HG03460 (cell line): ENCODE data around the gene UBE2E1.
"Not testable (repeated sequence)": the region's sequence is repeated elsewhere in the genome, so short reads cannot be mapped to it uniquely, and the experiment has no call there.

Source experiments
- ATAC-seq: cut with Tn5 transposase; IDR thresholded peaks from one replicate; pipeline ENCODE4 v1.9.1; 2021; ENCODE audit not compliant: unreplicated experiment

Gene UBE2E1

DNA sequence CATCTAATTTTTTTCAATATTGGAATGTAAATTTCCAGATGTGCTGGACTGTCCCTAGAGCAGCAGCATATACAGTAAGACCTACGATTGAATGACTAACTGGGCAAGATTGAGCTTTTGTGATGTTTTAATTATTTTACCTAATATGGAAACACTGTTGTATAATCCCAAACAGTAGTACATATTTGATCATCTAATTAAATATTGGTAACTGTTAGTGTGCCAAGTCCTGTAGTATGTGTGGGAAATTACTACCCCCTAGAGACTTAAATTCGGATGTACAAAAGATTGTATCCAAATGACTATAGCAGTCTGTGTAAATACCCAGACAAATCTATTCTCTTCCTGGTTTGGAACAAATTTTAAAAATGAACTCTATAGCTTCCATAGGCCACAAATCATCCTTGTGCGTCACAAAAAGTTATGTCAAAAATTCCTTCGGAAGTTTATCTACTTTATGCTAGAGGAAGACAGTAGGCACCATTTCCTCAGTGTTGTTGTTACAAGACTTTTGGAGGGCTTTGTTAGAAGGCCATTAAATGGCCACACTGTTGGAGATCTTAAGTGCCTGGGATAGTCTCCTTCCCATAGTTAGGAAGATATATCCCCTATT lies 69.5 kb downstream of the UBE2E1 start:
- ATAC-seq = no peak

DNA sequence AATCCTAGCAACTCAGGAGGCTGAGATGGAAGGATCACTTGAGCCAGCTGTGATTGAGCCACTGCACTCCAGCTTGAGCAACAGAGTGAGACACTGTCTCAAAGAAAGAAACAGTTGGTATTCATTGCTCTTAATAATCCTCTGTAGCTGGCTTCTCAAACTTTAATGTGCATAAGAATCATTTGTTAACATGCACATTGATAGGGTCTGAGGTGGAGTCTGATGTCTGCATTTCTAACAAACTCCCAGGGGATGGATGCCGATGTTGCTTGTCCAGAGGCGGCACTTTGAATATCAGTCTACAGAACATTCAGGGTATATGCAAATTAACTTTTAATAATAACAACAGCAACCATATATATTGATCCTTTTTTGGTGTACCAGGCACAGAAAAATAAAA lies 71.2 kb downstream of the UBE2E1 start:
- no peak for ATAC-seq

GRCh38 chr3:23877329-23877980 lies 71.7 kb downstream of the UBE2E1 start:
- no peak for ATAC-seq

- no peak for ATAC-seq
Observed at GRCh38 chr3:23879485-23879884, 73.7 kb downstream of the UBE2E1 start.

DNA sequence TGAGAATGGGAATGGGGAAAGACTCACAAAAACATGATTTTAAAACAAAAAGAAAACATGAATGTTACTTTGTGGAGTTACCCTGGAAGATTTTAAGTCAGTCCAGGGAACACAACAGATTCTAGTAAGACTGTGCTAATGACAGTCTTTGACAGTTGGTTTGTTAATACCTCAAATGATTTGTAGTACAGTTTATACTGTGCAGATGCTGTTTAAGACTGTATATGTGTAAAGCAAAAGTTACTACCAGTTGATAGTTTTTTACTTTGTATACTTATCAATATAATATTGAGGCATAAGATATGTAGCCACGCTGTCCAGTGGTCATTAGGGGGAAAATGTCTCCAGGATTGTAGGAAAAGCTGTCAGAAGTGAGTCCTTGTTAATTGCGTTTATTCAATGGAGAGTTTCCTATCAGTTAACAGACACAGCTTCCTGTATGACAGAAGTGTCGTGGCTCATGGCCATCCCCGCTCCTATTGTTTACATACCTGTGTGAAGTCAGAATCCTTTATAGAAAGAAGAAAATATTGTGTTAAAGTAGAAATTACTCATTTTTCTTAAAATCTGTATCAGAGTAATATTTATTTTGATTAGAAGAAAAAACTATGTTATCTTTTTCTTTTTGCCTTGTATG lies 75.1 kb downstream of the UBE2E1 start:
- no peak for ATAC-seq

DNA sequence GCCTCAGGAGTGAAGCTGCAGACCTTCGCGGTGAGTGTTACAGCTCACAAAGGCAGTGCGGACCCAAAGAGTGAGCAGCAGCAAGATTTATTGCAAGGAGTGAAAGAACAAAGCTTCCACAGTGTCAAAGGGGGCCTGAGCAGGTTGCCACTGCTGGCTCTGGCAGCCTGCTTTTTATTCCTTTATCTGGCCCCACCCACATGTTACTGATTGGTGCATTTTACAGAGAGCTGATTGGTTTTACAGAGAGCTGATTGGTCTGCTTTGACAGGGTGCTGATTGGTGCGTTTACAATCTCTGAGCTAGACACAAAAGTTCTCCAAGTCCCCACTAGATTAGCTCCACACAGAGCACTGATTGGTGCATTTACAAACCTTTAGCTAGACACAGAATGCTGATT lies 76.2 kb downstream of the UBE2E1 start:
- ATAC-seq = not testable (repeated sequence)

- ATAC-seq = no peak
Observed at GRCh38 chr3:23882487-23882918, 76.7 kb downstream of the UBE2E1 start.

- ATAC-seq = no peak
Observed at GRCh38 chr3:23884481-23884880, 78.7 kb downstream of the UBE2E1 start.

DNA sequence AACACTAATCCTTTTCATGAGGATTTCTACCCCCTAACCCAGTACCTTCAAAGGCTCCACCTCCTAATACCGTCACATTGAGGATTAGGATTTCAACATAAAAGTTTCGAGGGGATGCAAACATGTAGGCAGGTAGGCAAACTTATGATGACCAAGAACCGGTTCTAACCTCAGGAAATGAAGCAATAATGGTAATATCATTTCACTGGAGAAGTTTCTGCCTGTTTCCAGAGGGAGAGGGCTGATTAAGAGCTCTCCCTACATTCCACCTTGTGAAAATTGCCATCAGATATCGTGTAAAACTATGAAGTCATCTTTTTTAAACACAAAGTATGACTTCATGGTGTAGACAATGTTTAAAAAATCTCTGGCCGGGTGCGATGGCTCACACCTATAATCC lies 79.5 kb downstream of the UBE2E1 start:
- no peak for ATAC-seq

- ATAC-seq = no peak
Observed at GRCh38 chr3:23886311-23886710, 80.6 kb downstream of the UBE2E1 start.

DNA sequence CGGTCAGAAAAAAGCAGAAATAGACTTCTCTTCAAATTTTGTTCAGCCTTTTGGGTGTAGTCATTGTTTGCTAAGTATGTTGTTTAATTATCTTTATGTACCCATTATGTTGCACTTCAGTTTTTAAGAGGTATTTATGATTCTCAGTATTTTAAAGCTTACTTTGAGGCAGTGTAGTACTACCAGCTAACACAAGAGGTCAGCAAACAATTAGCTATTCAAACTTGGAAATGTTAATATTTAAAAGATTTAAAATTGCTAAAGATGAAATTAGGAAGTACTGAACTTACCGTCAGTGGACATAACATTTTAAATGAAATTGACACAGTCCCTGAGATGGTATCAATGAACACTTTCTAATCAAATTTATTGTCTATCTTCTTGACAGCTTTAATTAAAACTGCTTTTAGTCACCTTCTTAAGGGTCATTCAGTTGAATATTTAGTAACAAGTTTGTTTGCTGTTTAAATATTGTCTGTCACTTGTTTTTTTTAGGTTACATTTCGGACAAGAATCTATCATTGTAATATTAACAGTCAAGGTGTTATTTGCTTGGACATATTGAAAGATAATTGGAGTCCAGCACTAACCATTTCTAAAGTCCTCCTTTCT lies 83.0 kb downstream of the UBE2E1 start:
- ATAC-seq = no peak

- no peak for ATAC-seq
Observed at GRCh38 chr3:23889386-23889785, 83.6 kb downstream of the UBE2E1 start.

DNA sequence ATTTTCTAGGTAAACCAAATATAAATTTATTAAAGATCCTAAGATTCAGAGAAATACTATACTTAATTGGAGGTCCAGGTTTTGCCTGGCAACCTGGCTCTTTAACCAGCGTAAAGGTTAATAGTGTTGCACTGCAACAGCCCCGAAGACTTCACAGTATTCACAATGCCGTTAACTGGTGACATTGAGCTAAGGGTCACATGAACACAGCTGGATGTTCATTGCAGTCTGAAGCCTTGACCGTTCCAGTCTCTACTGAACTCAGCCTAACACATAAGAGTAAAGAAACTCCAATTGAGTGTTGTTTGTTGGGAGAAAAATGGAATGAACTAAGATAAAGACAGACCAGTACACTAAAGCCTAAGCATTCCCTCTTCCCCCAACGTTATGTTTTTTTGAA lies 84.2 kb downstream of the UBE2E1 start:
- ATAC-seq = no peak

DNA sequence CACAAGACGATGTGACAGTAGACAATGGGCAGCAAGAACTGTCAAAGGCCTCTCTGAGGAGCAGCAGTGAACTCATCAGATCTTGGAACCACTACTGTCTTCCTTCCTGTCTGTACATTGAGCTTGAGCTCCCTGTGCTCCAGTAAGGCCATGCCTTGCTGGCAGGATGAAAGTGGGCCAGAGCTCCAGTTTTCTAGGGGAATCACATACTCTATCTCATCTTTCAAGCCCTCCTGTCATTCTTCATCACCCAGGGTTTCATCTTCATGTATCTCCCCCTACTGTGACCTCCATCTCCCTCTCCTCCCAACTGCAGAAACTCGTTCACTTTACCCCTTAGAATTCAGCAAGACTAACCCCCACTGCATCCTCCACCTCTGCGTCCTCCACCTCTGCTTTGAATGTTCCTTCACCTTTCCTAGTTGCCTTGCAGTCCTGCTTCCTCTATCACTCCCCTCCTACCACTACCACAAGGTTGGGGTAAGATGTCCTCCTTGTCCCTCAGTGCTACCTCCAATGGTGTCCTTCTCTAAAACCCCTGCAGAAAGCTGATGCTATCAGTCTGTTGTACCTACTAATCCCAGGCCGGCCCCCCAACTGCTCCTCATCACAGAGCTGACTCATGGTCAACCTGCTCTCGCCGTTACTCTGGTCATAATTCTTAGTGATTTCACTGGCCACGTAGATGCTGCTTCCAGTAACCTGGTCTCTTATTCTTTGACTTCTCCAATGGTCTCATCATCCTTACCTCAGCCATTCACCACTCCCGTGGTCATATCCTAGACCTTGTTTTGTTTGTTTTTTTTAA lies 88.7 kb downstream of the UBE2E1 start:
- ATAC-seq = no peak

DNA sequence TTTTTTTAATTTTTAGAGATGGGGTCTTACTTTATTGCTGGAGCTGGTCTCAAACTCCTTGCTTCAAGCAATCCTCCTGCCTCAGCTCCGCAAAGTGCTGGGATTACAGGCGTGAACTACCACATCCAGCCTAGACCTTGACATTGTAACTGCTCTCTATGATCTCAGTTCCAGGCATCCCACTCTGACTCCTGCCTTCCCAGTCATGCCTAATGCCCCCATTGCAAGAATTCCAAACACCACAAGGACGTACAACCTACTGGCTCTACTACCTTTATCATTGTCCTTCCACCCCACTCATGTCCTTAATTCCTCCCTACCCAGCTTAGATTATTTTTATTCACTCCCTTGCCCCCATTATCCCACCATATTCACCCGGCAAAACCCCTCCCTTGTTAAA lies 89.4 kb downstream of the UBE2E1 start:
- no peak for ATAC-seq

GRCh38 chr3:23900744-23901143 lies 95.0 kb downstream of the UBE2E1 start:
- ATAC-seq = no peak

GRCh38 chr3:23904545-23904944 lies 98.8 kb downstream of the UBE2E1 start:
- no peak for ATAC-seq

DNA sequence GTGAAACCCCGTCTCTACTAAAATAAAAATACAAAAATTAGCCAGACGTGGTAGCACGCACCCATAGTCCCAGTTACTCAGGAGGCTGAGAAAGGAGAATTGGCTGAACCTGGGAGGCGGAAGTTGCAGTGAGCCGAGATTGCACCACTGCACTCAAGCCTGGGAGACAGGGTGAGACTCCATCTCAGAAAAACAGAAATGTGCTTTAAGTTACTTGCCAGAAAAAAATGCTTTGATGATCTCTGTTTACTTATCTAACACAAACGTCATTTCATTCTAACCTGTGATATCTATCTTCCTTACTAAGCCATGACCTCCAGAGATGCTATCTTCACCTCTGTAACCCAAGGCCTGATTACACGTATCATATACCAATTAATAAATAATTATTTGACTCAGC lies 103.6 kb downstream of the UBE2E1 start:
- no peak for ATAC-seq

GRCh38 chr3:23911397-23911796 lies 105.6 kb downstream of the UBE2E1 start:
- ATAC-seq = no peak

DNA sequence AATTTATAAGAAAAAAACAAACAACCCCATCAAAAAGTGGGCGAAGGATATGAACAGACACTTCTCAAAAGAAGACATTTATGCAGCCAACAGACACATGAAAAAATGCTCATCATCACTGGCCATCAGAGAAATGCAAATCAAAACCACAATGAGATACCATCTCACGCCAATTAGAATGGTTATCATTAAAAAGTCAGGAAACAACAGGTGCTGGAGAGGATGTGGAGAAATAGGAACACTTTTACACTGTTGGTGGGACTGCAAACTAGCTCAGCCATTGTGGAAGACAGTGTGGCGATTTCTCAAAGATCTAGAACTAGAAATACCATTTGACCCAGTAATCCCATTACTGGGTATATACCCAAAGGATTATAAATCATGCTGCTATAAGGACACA lies 106.6 kb downstream of the UBE2E1 start:
- ATAC-seq = not testable (repeated sequence)

DNA sequence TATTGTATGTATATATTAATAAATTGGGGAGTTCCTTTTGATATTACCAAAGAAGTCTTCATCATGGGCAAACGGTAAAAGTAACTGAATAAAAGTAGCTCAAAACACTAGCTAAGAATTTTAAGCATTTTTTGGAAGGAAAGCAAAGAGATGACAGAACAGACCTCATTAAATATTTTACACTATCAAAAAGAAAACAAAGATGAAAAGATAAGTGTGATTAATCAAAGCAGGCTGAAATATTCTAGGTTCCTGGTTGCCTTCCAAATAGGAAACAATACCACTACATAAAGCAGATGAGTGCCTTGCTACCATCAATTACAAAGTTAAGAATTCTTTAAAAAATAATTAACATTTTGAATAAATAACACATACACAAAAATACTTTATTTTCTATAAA lies 107.4 kb downstream of the UBE2E1 start:
- no peak for ATAC-seq
